IPS DF 6.9 (cell line): ENCODE data around the gene DMD.

Source experiments
- DNase-seq: peaks from one replicate; pipeline ENCODE4 v3.0.0-alpha.2; 2013; ENCODE audit warnings: low read depth, low spot score
- H3K27ac ChIP-seq: one replicate; pipeline ENCODE4 v1.5.1; 2013; ENCODE audit warnings: low read length, control low read depth
- H3K27me3 ChIP-seq: 2 replicates; pipeline ENCODE4 v1.6.1; 2013; ENCODE audit warnings: mild to moderate bottlenecking, low read length; ENCODE audit not compliant: control insufficient read depth, insufficient read depth
- H3K36me3 ChIP-seq: 2 replicates; pipeline ENCODE4 v1.6.1; 2013; ENCODE audit warnings: low read length; ENCODE audit not compliant: control insufficient read depth, insufficient read depth
- H3K4me1 ChIP-seq: 2 replicates; pipeline ENCODE4 v1.6.1; 2013; ENCODE audit warnings: low read length; ENCODE audit not compliant: control insufficient read depth, insufficient read depth
- H3K4me3 ChIP-seq: 2 replicates; pipeline ENCODE4 v1.5.1; 2013; ENCODE audit warnings: mild to moderate bottlenecking, low read length
- H3K9me3 ChIP-seq: 2 replicates; pipeline ENCODE4 v1.6.1; 2013; ENCODE audit warnings: low read length, inconsistent platforms; ENCODE audit not compliant: control insufficient read depth, insufficient read depth
- WGBS: extraction: QIAGEN DNeasy Blood & Tissue Kit; methylation state at CpG from one replicate; pipeline ENCODE4 v1.1.7; 2013; ENCODE audit warnings: mixed read lengths, missing lambda C conversion rate; ENCODE audit not compliant: insufficient read length, insufficient coverage; 5-methylcytosine and 5-hydroxymethylcytosine counted together

The DMD gene

DNA sequence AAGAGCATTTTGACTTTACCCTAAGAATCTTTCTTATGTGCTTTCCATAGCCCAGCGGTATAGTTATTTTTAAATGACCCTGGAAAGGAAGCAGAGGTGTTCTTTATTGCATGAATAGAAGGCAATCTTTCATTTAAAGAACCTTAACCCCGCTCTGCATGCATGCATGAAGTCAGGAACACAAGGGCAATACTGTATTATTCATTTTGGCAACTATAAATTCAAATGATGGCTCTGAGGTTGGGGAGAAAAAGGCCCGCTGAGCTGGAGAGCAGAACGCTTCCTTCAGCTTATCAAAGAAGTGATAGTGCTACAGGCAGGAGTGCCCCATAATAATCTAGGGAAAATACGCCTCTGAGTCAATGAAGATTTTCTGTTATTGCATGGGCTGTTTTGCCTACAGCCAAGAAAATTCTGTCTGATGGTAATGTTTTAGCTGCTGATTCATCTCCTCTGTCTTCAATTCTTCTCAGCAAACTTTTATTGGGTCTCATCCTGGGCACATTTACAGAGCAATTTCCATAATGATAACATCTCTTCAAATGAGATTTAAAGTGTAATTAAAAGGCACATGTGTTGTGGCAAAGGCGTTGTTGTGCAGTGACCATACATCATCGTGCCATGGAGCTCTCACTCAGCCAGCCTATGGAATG is 1687.3 kb downstream of the DMD start:
- Histone ChIP-seq H3K27ac (no peak overlapping the region), H3K36me3 (no peaks in the 10 kb centered on the region), H3K27me3 (no peaks in the 10 kb centered on the region), H3K4me1 (no peaks in the 10 kb centered on the region), H3K4me3 (no peak overlapping the region), H3K9me3 (no peaks in the 10 kb centered on the region)
- whole genome bisulfite sequencing, result no CpG with 5 or more reads among the region's 7 CpGs
- DNase-seq, result no peak

DNA sequence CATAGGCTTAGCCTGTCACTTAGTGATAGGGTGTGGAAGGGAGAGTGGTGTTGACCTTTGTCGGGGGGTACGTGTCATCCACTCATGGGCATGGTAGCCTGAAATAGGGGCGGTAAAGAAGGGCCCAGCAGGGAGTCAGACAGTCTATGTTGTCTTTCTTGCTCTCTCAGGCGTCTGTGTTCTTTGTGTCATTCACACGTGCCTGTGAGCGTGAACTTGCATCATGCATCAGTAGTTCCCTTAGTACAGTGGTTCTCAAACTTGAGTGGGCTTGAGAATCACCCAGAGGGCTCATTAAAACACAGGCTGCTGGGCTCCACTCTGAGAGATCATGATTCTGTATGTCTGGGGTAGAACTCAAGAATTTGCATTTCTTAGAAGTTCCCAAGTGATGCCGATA is 1688.6 kb downstream of the DMD start:
- no peak for DNase-seq
- Histone ChIP-seq H3K27ac (no peak overlapping the region), H3K36me3 (no peaks in the 10 kb centered on the region), H3K4me1 (no peaks in the 10 kb centered on the region), H3K4me3 (no peak overlapping the region), H3K9me3 (no peaks in the 10 kb centered on the region), H3K27me3 (no peaks in the 10 kb centered on the region)
- no CpG with 5 or more reads among the region's 7 CpGs for WGBS

GRCh38 chrX:31521941-31522340 is 1689.4 kb downstream of the DMD start:
- no peaks in the 10 kb centered on the region for H3K4me1 ChIP-seq
- H3K4me3 ChIP-seq, result no peak overlapping the region
- no CpG with 5 or more reads among the region's 3 CpGs for WGBS
- no peaks in the 10 kb centered on the region for H3K9me3 ChIP-seq
- no peaks in the 10 kb centered on the region for H3K27me3 ChIP-seq
- no peak overlapping the region for H3K27ac ChIP-seq
- H3K36me3 ChIP-seq, result no peaks in the 10 kb centered on the region
- DNase-seq, result no peak

GRCh38 chrX:31516527-31516926 is 1694.8 kb downstream of the DMD start:
- no peak for DNase-seq
- WGBS, result no CpG with 5 or more reads among the region's 6 CpGs
- Histone ChIP-seq H3K4me1 (no peaks in the 10 kb centered on the region), H3K27ac (no peak overlapping the region), H3K36me3 (no peaks in the 10 kb centered on the region), H3K27me3 (no peaks in the 10 kb centered on the region), H3K9me3 (no peaks in the 10 kb centered on the region), H3K4me3 (no peak overlapping the region)

- Histone ChIP-seq H3K27ac (no peak overlapping the region), H3K36me3 (no peaks in the 10 kb centered on the region), H3K4me3 (no peak overlapping the region), H3K27me3 (no peaks in the 10 kb centered on the region), H3K4me1 (no peaks in the 10 kb centered on the region), H3K9me3 (no peaks in the 10 kb centered on the region)
- WGBS, result no CpG with 5 or more reads among the region's 4 CpGs
- DNase-seq, result no peak
Measured at GRCh38 chrX:31508338-31508737, 1703.0 kb downstream of the DMD start.

DNA sequence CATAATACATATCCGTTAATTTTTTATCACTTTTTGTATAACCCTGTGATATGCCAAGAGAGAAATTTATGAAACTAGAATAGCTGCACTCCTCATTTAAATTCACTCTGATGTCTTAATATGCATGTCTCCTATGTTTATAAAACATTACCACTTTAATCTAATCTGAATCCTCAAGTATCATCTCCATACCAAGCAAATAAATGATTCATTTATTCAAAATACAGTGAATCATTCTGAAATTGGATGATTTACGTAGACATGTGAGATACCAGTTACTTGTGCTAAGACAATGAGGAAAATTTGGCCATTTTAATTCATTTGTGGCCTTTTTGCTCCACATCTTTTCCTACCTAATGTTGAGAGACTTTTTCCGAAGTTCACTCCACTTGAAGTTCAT is 1704.4 kb downstream of the DMD start:
- no peaks in the 10 kb centered on the region for H3K27me3 ChIP-seq
- no peaks in the 10 kb centered on the region for H3K36me3 ChIP-seq
- H3K4me3 ChIP-seq, result no peak overlapping the region
- no peak overlapping the region for H3K27ac ChIP-seq
- no peak for DNase-seq
- no CpG with 5 or more reads among the region's 3 CpGs for WGBS
- H3K9me3 ChIP-seq, result no peaks in the 10 kb centered on the region
- H3K4me1 ChIP-seq, result no peaks in the 10 kb centered on the region

GRCh38 chrX:31506360-31506759 is 1705.0 kb downstream of the DMD start:
- Histone ChIP-seq H3K4me3 (no peak overlapping the region), H3K4me1 (no peaks in the 10 kb centered on the region), H3K27ac (no peak overlapping the region), H3K9me3 (no peaks in the 10 kb centered on the region), H3K27me3 (no peaks in the 10 kb centered on the region), H3K36me3 (no peaks in the 10 kb centered on the region)
- no peak for DNase-seq
- no CpG with 5 or more reads among the region's 3 CpGs for WGBS

DNA sequence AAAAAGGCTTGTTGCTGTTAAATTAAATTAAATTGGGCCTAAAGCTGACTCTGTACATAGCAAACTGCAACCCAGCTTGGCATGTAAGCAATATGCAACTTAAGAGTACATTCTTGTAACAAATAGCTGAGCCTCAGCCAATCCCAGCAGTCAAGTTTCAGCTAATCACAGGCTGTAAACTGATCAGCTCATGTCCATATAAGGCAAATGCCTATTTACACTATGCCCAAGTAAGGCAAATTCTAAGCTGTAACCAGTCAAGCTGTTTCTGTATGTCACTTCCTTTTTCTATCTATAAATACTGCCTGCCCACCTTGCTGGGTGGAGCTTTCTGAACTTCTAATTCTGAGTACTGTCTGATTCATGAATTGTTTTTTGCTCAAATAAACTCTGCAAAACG is 1710.4 kb downstream of the DMD start:
- H3K36me3 ChIP-seq, result no peaks in the 10 kb centered on the region
- no peak overlapping the region for H3K27ac ChIP-seq
- WGBS, result no CpG with 5 or more reads among the region's 1 CpG
- no peaks in the 10 kb centered on the region for H3K27me3 ChIP-seq
- H3K4me1 ChIP-seq, result no peaks in the 10 kb centered on the region
- no peak overlapping the region for H3K4me3 ChIP-seq
- no peaks in the 10 kb centered on the region for H3K9me3 ChIP-seq
- no peak for DNase-seq

DNA sequence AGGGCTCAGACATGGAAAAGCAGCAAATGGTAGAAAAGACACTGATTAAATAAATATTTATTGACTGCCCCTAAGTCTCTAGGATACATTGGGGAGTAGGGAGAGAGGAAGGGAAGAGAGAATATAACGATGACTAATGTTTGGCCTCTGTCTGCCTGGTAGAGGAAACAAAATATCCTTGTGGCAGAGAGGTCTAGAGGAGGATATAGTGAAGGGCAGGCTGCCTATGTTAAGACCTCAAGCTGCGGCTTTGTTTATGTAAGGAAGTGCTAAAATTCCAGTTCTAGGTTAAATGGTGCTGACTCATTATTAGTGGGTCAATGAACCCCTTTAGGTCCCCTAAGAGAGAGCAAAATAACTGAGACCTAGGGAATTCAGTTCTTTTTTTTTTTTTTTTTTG is 1712.2 kb downstream of the DMD start:
- DNase-seq, result no peak
- H3K36me3 ChIP-seq, result no peaks in the 10 kb centered on the region
- H3K4me3 ChIP-seq, result no peak overlapping the region
- H3K27me3 ChIP-seq, result no peaks in the 10 kb centered on the region
- H3K9me3 ChIP-seq, result no peaks in the 10 kb centered on the region
- no CpG with 5 or more reads among the region's 2 CpGs for WGBS
- H3K4me1 ChIP-seq, result no peaks in the 10 kb centered on the region
- no peak overlapping the region for H3K27ac ChIP-seq

DNA sequence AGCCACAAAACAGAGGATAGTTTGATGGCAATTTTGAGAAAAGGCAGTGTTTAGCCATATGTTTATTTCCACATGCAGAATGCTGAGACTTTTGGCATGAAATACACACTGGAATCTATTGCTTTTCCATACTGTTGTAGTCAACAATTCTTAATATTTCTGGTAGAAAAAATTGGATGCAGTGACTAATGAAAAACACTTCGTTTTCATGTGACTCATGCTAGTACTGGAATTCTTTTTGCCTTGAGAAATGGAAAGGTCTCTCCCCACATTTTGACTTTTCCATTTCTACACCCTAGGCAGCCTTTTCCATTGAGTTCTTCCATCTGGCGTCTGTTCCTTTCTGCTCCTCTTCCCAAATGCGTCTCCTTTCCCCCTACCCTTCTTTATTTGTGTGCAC is 1714.3 kb downstream of the DMD start:
- no peaks in the 10 kb centered on the region for H3K27me3 ChIP-seq
- H3K4me1 ChIP-seq, result no peaks in the 10 kb centered on the region
- WGBS, result no CpG with 5 or more reads among the region's 3 CpGs
- H3K27ac ChIP-seq, result no peak overlapping the region
- no peaks in the 10 kb centered on the region for H3K9me3 ChIP-seq
- no peak overlapping the region for H3K4me3 ChIP-seq
- no peaks in the 10 kb centered on the region for H3K36me3 ChIP-seq
- DNase-seq, result no peak

- no peak overlapping the region for H3K27ac ChIP-seq
- no peaks in the 10 kb centered on the region for H3K27me3 ChIP-seq
- DNase-seq, result no peak
- no peaks in the 10 kb centered on the region for H3K36me3 ChIP-seq
- WGBS, result no CpG with 5 or more reads among the region's 3 CpGs
- no peaks in the 10 kb centered on the region for H3K4me1 ChIP-seq
- H3K4me3 ChIP-seq, result no peak overlapping the region
- no peaks in the 10 kb centered on the region for H3K9me3 ChIP-seq
Measured at GRCh38 chrX:31487951-31488350, 1723.4 kb downstream of the DMD start.
